COR-L47 (cell line): ENCODE results near the gene SMIM45.

Experiments
- DNase-seq: peaks from one replicate; lab custom pipeline; 2025; lab: John Stamatoyannopoulos, UW

Gene SMIM45

DNA sequence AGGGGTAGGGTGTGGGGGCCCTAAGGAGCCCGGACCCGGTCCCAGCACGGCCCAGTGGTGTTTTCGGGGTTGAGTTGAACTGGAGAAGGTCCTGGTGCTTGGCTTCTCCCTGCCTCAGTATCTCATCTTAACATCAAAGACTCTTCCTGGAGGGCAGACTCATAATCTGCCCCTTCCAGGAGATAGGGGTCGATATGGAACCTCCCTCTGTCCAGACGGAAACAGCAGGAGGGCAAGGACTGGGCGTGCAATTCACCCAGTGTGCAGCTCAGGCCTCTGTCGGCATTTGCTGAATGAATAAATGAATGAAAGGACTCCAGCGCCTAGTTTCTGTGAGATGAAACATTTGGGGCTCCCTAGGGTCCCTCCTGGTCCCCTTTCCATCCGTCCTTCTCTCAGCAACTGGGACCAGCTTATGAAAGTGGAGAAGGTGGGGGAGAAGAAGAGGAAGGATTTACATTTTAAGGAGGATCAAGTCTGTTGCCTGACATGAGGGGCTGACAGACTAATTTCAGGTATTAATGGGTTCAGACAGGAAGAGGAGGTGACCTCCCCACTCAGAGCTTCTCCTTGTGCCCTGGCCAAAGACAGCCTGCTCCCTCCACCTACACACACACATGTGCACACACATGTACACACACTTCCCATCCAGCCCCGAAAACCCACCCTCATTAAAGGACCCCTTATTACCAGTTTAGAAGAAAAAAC lies 36.0 kb upstream of the SMIM45 start:
- DNase-seq, result no peak

GRCh38 chr22:41916745-41917358 lies 35.1 kb upstream of the SMIM45 start:
- no peak for DNase-seq

DNA sequence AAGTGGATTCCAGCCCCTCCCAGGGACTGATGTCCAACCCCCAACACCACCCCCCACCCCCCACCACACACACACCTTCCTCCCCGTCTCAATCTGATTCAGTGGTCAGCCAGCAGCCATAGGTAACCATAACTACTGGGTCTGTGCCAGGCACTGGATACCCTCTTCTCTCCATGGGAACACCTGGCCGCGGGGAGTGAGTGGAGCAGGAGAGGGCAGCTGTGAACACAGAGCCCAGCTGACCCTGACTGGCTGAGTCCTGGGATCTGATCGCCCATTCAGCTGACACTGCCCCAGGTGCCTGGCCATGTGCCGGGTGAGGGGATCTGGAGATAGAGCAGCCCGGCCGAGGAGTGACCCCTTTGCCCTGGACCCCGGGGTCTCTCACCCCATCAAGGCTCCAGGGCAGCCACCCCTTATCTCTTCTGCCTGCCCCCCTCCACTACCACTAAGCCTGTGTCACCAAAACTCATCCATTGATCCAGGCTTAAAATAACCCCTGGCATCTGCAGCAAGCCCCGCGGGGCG lies 34.5 kb upstream of the SMIM45 start:
- peak; percentile 49 for DNase-seq

GRCh38 chr22:41917903-41918791 lies 33.8 kb upstream of the SMIM45 start:
- DNase-seq, result peak; percentile 44

DNA sequence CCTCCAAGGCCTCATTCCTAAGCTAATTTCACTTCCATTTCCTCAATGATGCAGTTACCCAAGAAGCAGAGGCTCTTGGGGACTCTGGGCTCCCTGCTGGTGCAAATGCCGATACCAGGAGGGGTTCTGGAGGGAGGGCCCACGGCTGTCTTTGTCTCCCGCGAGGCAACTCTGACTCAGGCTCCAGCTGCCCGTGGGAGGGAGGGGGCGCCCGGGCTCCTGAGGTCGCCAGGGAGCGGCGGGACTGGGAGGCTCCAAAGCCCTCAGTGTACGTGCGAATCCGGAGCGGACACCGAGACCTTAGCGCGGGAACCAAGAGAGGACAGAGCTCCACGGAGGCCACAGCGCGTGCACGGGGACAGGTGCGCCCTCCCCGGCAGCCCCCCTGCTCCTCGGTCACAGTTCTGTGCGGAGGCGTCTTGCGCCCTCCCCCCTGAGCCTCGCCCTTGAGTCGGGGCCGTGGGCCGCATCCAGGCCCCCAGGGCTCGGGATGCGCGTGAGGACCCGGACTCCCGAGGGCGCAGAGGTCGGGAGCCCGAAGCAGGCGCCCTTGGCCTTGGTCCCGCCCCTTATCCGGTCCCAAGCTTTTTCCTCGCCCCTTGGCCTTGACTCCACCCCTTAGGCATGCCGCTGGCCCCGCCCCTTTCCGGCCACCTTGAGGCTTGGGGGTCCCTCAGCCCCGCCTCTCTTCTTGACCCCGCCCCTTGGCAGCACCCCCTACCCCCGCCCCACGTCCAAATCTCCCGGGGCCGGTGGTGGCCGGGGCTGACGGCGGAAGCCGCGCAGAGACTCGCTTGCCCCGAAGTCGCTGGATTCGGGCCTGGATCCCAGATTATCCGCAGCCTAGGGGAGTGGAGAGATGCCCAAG lies 32.4 kb upstream of the SMIM45 start:
- no peak for DNase-seq

DNA sequence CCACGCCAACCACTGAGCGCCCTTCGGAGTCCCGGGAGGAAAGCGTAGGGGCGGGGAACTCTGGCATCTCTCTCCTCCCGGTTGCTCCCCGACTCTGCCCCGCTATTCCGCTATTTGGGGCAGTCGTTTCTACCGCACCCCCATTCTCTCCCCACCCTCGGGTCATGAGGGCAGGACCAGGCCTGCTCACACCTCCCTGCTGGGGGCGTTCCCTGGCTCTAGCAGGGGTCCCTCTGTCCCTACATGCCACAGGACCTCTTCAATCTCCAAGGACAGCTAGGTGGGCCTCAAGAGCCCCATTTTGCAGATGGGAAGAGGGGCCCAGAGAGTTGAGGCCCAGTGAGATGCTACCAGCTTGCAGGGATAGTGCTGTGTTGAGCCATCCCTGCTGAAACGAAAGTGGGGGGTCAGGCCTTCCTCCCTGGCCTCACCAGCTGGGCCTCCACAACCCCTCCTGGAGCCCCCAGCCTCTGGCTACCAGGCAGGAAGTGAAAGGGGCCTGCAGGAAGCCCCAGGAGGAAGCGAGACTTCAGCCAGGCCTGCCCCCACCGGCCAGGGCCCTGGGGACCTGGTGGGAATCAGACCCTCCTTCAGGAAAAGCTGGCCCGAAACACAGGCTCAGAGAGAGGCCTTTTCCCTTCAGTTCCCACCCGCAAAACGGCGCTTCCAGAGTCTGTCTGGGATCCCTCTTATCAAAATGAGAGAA lies 31.5 kb upstream of the SMIM45 start:
- DNase-seq, result no peak

DNA sequence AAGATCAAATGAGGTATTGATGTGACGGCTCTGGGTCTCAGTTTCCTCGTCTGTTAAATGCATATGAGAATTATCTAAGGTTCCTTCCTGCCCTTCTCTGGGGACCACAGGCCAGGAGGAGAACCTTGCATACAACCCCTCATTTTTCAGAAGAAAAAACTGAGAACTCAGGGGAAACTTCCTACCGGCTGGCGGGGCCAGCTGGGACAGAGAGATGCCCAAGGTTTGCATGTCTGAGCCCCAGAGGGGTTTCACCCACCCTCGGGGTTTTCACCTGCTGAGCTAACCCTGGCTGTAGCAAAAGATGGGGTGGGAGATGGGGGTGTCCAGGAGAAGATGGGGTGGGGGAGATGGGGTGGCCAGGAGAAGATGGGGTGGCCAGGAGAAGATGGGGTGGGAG lies 29.6 kb upstream of the SMIM45 start:
- no peak for DNase-seq

DNA sequence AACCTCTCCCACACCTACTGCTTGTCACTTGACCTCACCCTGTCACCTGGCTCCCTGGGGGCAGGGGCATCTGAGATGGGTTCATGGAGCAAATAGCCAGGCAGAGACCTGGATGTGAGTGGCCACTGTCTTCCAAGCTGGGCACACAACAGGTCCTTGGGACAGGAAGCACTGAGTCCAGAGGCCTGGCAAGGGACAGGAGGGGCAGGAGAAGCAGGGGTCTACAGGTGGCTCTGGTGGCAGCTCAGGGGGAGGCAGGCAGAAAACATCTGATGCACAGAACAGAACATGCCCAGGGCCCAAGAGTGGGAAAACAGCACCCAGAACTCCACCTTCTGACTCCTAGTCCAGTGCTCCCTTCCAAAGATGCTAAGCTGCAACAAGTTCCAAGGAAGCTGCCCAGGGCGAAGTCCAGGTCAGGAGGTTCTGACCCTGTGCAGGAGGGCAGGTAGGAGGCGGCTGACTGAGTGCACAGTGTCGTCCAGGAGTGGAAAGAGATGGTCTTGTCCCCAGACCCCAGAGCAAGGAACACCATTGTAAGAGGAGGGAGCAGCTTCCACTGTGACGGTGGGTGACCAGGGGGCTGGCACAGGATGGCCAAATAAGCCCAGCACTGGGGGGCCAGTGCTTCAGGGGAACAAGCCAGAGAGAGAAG lies 28.9 kb upstream of the SMIM45 start:
- no peak for DNase-seq

- no peak for DNase-seq
Measured at GRCh38 chr22:41923595-41924276, 28.2 kb upstream of the SMIM45 start.

DNA sequence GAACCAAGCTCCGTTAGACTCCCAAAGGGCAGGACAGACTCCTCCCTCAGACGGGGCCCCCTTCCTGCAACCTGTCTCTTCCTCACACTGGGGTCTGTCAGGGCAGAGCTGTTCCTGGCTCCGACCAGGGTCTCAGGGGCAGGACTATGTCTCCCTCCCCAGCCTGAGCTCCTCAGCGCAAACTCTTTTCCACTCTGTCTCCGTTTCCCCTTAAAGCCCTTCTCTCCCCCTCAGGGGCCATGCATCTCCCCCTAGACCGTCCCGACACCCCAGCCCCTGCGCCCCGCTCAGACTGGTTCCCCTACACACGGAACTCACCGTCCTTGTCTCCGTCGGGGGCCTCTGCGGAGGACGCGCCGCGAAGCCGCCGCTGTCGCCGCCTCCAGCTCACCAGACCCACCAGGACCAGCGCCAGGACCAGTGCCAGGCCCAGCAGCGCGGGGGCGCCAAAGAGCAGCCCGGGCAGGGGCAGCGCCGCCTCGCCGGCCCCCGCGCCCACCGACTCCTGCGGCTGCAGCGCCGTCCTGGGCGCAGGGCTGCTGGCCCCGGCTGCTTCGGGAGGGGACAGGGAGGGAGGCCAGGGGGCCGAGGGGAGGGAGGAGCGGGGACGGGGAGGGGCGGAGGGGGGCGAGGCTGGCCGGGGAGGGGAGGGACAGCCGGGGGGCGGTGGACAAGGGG lies 26.0 kb upstream of the SMIM45 start:
- DNase-seq, result peak; percentile 31

DNA sequence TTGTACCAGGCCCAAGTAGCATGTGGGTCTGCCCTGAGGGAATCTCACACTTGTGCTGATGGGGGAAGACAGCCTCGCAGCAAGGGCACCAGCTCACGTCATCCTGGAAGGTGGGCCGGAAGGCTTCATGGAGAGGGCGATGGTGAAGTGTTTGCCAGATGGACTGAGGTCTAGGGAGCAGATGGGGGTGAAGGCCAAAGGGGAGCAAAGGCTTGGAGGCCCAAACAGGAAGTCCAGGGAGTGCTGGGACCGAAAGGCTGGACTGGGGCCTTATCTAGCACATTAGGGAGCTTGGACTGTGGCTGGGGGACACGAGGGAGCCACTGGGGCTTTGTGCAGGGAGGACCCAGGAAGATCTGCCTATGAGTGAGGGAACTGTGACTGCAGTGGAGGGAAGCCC lies 24.1 kb upstream of the SMIM45 start:
- DNase-seq, result no peak

GRCh38 chr22:41928593-41929417 lies 23.1 kb upstream of the SMIM45 start:
- DNase-seq, result no peak

DNA sequence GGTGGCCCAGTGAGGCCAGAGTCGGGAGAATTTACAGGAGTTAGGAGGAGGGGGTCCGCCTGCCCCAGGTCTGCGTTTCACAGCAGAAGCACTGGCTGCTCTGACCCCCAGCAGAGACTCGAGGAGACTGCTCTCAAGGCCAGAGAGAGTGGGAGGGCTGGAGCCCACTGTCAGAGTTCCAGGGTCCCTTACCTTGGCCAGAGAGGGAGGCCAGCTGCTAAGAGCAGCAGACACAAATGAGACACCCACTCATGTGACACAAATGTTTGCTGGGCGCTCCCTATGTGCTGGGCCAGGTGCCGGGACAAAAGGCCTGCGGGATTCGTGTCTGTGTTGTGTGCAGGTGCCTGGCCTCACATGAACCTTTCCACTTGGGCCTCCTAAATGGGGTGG lies 22.5 kb upstream of the SMIM45 start:
- DNase-seq, result no peak

- no peak for DNase-seq
Measured at GRCh38 chr22:41931701-41932269, 20.2 kb upstream of the SMIM45 start.

DNA sequence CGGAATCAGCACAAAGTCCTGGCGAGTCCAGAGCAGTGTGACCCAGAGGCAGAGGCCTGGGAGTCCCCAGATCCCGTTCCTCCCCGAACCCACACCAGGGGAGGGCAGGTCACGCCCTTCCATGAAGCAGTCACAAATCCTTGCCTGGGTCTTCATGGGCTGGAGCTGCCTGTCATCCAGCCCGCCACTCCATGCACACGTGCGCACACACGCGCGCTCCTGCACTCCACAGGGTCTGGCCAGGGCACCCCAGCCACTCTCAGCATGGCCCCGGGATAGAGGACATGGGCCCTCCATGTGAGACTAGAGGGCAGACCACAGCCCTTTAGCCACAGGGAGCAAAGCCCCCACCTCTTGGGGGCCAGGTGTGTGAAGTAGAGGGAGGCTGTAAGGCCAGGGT lies 19.6 kb upstream of the SMIM45 start:
- DNase-seq, result no peak

- DNase-seq, result no peak
Measured at GRCh38 chr22:41933411-41934177, 18.4 kb upstream of the SMIM45 start.

GRCh38 chr22:41934284-41935014 lies 17.5 kb upstream of the SMIM45 start:
- DNase-seq, result no peak
